Common myeloid progenitor, CD34-positive (primary cell): Measurements from ENCODE around the gene MT1H. TPM values are rescaled to one million over a fixed set of nuclear protein-coding genes. Genes with fewer than 3 reads are reported as not detected.
A peak's percentile ranks its signal among the peaks of the same experiment; 100 is the strongest.
"Not testable (repeated sequence)": the region's sequence is repeated elsewhere in the genome, so short reads cannot be mapped to it uniquely, and the experiment has no call there.

ENCODE experiments used
- CTCF ChIA-PET: fragments of 350-600 bp; sonication (Branson Sonifier 250); formaldehyde crosslinking; loops from one replicate; lab custom pipeline; 2021; ENCODE audit warnings: antibody characterized with exemption; lab: Charles Lee
- POLR2A ChIA-PET: fragments of 350-600 bp; sonication (Branson Sonifier 250); formaldehyde crosslinking; loops from one replicate; lab custom pipeline; 2021; ENCODE audit warnings: antibody characterized with exemption; lab: Charles Lee
- DNase-seq, 3 donors: peaks; one replicate each; pipeline versions ENCODE4 v3.0.0 to v3.0.0-alpha.2; 2013
- H3K27ac ChIP-seq, 2 experiments: 1 replicate in 1 of 2; 2 replicates in 1 of 2; pipeline ENCODE4 v1.7.0; 2013; ENCODE audit warnings: inconsistent platforms in 2 of 2, low read length in 2 of 2, mild to moderate bottlenecking in 2 of 2, low read depth in 1 of 2, moderate library complexity in 1 of 2; ENCODE audit not compliant: severe bottlenecking in 2 of 2, insufficient read depth in 1 of 2, poor library complexity in 1 of 2
- H3K27me3 ChIP-seq, 5 experiments: replicated peaks in 2 of 5; 1 replicate in 3 of 5; 2 replicates in 2 of 5; pipeline versions ENCODE4 v1.6.1 to v1.7.0; 2013; ENCODE audit warnings: low read length in 4 of 5, mild to moderate bottlenecking in 2 of 5, moderate library complexity in 2 of 5, inconsistent platforms in 1 of 5; ENCODE audit not compliant: insufficient read depth in 5 of 5, control insufficient read depth in 4 of 5
- H3K36me3 ChIP-seq, 4 experiments: 1 replicate in 2 of 4; 2 replicates in 2 of 4; pipeline versions ENCODE4 v1.6.1 to v1.7.0; 2013; ENCODE audit warnings: low read length in 3 of 4, control low read depth in 1 of 4, mild to moderate bottlenecking in 1 of 4; ENCODE audit not compliant: control insufficient read depth in 4 of 4, insufficient read depth in 4 of 4
- H3K4me1 ChIP-seq, 4 experiments: 1 replicate in 3 of 4; 2 replicates in 1 of 4; pipeline versions ENCODE4 v1.6.1 to v1.7.1; 2013; ENCODE audit warnings: low read length in 3 of 4, mild to moderate bottlenecking in 3 of 4, control low read depth in 1 of 4, inconsistent platforms in 1 of 4, moderate library complexity in 1 of 4; ENCODE audit not compliant: control insufficient read depth in 4 of 4, insufficient read depth in 4 of 4; ENCODE audit errors: control extremely low read depth in 1 of 4
- H3K4me3 ChIP-seq, 7 experiments: 1 replicate in 4 of 7; 2 replicates in 3 of 7; pipeline versions ENCODE4 v1.5.1 to v1.7.0; 2013; ENCODE audit warnings: mild to moderate bottlenecking in 7 of 7, low read length in 6 of 7, moderate library complexity in 6 of 7, inconsistent platforms in 2 of 7, low read depth in 2 of 7, control low read depth in 1 of 7; ENCODE audit not compliant: insufficient read depth in 4 of 7, control insufficient read depth in 1 of 7; ENCODE audit errors: extremely low read depth in 1 of 7
- H3K9me3 ChIP-seq, 5 experiments: 1 replicate in 4 of 5; 2 replicates in 1 of 5; pipeline versions ENCODE4 v1.6.1 to v1.7.1; 2013; ENCODE audit warnings: low read length in 4 of 5, mild to moderate bottlenecking in 2 of 5, inconsistent platforms in 1 of 5, low read depth in 1 of 5, moderate library complexity in 1 of 5; ENCODE audit not compliant: control insufficient read depth in 4 of 5, insufficient read depth in 2 of 5; ENCODE audit errors: control extremely low read depth in 1 of 5
- WGBS: methylation state at CpG from one replicate; pipeline ENCODE4 v1.1.5; 2013; ENCODE audit not compliant: insufficient coverage; 5-methylcytosine and 5-hydroxymethylcytosine counted together
- polyA plus RNA-seq: library from polyadenylated mRNA; unstranded; fragments of 120-200 nt; gene quantifications from one replicate; pipeline ENCODE4 v1.2.1, GENCODE V29; 2013

MT1H gene
- not detected for polyA plus RNA-seq

DNA sequence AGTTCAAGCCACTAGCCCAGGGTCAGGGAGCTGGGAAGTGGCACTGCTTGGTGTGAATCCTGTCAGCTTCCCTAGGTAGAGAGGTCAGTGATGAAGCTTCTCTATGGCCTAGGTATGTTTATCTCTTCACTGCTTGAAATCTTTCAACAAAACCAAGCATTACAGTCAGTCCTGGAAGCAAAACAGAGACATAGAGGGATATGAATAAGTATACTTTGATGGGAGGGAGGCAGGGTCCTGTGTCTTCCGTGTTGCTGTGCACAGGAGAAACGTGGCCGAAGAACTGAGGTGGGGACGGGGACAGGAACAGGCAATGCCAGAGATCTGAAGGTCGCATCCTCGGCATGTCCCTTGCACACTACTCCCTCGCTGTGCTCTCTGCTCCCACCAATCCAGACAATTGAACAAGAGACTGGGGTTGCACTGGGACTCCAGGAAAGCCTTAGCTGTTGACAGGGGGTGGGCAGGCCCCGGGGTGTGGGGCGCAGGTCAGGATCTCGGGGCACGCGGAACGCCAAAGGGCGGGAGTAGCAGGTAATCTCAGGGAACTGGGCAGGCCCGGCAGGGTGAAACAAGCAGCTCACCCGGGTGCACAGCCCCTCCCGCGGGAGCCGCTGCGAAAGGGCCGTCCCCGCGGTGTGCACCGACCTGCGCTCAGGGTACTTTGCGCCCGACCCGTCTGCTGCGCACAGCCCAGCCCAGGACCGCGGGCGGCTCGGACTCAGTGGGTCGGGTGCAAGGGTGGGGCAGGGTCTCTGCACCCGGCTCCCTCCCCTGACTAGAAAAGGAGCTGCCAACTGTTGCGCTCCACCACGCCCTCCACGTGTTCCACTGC, at the start of gene MT1H:
TSS of gene MT1H (plus strand) at position 810 of the 835 bp plus-strand sequence. CDS start 71 bp downstream, outside the sequence.
- DNase-seq: peak in 1 of 3 donors; percentile 19
- Histone ChIP-seq H3K9me3 (no peaks in the 10 kb centered on the region), H3K36me3 (no peaks in the 10 kb centered on the region), H3K4me1 (peaks cover 0 to 18% (median 5%) of the 10 kb centered on the region in 4 experiments), H3K4me3 (peak within 1 kb of the TSS in 1 of 7 experiments; percentile 4), H3K27ac (no peak within 1 kb of the TSS), H3K27me3 (peaks cover 13 to 96% (median 52%) of the 10 kb centered on the region in 5 experiments)
- CTCF ChIA-PET: interaction anchor here (0.6 to 7.2 kb wide), 3 partner anchors 13 to 33 kb away, joined by 3 to 42 read pairs (median 6); partner anchors contain the start of gene MT1X
- POLR2A ChIA-PET: no interaction called here
- 13% methylated on average over 36 of the region's 38 CpGs for WGBS

DNA sequence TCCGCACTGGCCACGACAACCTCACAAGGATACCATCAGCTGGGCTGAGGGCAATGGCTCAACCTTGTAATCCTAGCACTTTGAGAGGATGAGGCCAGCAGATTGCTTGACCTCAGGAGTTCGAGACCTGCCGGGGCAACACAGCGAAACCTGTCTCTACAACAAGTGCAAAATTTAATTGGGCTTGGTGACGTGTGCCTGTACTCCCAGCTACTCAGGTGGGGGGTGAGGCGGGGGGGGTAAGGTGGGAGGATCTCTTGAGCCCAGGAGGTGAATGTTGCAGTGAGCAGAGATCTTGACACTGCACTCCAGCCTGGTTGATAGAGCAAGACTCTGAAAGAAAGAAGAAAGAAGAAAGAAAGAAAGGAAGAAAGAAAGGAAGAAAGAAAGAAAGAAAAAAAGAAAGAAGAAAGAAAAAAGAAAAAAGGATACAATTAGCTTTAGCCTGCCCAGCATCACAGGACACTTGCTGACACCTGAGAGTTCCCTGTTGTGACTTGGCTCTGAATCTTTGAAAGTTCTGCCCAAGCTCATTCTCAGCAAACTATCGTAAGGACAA, 49.2 kb upstream of the MT1H start:
- Histone ChIP-seq H3K27me3 (peaks cover 2 to 57% (median 34%) of the 10 kb centered on the region in 5 experiments), H3K4me3 (no peak overlapping the region), H3K4me1 (peaks cover 0 to 18% (median 12%) of the 10 kb centered on the region in 4 experiments), H3K36me3 (no peaks in the 10 kb centered on the region), H3K9me3 (no peaks in the 10 kb centered on the region), H3K27ac (no peak overlapping the region)
- no peak for DNase-seq
- CTCF ChIA-PET: interaction anchor here (0.8 to 1.6 kb wide), 4 partner anchors 8 to 19 kb away, joined by 3 to 4 read pairs (median 4); no protein-coding TSS in a partner anchor
- POLR2A ChIA-PET: no interaction called here
- WGBS: 100% methylated on average over 4 of the region's 8 CpGs

DNA sequence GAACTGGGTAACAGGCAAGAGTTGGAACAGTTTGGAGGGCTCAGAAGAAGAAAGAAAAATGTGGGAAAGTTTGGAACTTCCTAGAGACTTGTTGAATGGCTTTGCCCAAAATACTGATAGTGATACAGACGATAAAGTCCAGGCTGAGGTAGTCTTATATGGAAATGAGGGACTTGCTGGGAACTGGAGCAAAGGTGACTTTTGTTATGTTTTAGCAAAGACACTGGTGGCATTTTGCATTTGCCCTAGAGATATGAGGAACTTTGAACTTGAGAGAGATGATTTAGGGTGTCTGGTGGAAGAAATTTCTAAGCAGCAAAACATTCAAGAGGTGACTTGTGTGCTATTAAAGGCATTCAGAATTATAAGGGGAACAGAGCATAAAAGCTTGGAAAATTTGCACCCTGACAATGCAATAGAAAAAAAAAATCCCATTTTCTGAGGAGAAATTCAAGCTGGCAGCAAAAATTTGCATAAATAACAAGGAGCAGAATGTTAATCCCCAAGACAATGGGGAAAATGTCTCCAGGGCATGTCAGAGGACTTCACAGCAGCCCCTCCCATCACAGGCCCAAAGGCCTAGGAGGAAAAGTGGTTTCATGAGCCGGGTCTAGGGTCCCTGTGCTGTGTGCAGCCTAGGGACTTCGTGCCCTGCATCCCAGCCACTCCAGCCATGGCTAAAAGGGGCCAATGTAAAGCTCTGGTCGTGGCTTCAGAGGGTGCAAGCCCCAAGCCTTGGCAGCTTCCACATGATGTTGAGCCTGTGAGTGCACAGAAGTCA, 47.8 kb upstream of the MT1H start:
- WGBS: 98% methylated on average over 4 of the region's 4 CpGs
- DNase-seq, H3K4me3 ChIP-seq, POLR2A ChIA-PET, H3K9me3 ChIP-seq, H3K27ac ChIP-seq, H3K36me3 ChIP-seq: not testable (repeated sequence)
- Histone ChIP-seq H3K27me3 (peaks cover 0 to 64% (median 37%) of the 10 kb centered on the region in 5 experiments), H3K4me1 (peaks cover 0 to 24% (median 16%) of the 10 kb centered on the region in 4 experiments)
- CTCF ChIA-PET: interaction anchor here (1.2 to 1.6 kb wide), 2 partner anchors 10 to 14 kb away, joined by 3 to 4 read pairs; no protein-coding TSS in a partner anchor

DNA sequence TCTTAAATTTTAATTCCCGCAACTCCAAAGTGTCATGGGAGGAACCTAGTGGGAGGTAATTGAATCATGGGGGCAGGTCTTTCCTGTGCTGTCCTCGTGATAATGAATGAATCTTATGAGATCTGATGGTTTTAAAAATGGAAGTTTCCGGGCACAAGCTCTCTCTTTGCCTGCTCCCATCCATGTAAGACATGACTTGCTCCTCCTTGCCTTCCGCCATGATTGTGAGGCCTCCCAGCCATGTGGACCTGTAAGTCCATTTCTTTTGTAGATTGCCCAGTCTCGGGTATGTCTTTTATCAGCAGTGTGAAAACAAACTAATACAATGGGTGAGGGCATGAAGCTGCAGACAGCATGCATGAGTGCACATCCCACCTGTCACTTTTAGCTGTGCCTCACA, 46.4 kb upstream of the MT1H start:
- DNase-seq, H3K36me3 ChIP-seq, H3K9me3 ChIP-seq, H3K27ac ChIP-seq, POLR2A ChIA-PET, H3K4me3 ChIP-seq: not testable (repeated sequence)
- CTCF ChIA-PET: interaction anchor here (1.1 to 2.0 kb wide), 4 partner anchors 10 to 19 kb away, joined by 3 to 7 read pairs (median 5); no protein-coding TSS in a partner anchor
- H3K27me3 ChIP-seq: peaks cover 0 to 60% (median 29%) of the 10 kb centered on the region in 5 experiments
- 100% methylated on average over 2 of the region's 5 CpGs for WGBS
- peaks cover 0 to 15% (median 7%) of the 10 kb centered on the region in 4 experiments for H3K4me1 ChIP-seq

DNA sequence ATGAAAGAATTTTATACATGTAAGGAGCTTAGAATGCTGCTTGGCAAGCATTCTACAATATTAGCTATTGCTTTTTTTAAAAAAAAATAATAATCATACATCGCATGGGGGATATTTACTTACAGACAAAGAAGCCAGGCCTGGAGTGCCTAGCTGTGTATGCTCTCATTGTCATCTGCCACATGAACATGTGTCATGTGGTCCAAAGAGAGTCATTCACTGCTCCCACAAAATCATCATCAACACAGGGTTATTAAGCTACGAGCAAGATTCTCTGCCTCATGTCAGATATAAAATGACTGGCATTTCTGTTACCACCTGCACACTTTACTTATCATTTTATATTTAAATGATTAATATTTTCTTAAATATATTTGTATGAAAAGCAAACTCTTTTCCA, 46.0 kb upstream of the MT1H start:
- Histone ChIP-seq H3K27ac (no peak overlapping the region), H3K27me3 (peaks cover 0 to 59% (median 26%) of the 10 kb centered on the region in 5 experiments), H3K4me1 (peaks cover 0 to 15% (median 7%) of the 10 kb centered on the region in 4 experiments), H3K4me3 (no peak overlapping the region), H3K9me3 (no peaks in the 10 kb centered on the region), H3K36me3 (no peaks in the 10 kb centered on the region)
- ChIA-PET CTCF (interaction anchor here (0.9 to 2.0 kb wide), 6 partner anchors 10 to 23 kb away, joined by 3 to 7 read pairs (median 4); no protein-coding TSS in a partner anchor), POLR2A (interaction anchor here (0.7 kb wide), 1 partner anchor 1900 kb away, joined by 3 read pairs; no protein-coding TSS in a partner anchor)
- no peak for DNase-seq
- no CpG with 5 or more reads among the region's 2 CpGs for WGBS

DNA sequence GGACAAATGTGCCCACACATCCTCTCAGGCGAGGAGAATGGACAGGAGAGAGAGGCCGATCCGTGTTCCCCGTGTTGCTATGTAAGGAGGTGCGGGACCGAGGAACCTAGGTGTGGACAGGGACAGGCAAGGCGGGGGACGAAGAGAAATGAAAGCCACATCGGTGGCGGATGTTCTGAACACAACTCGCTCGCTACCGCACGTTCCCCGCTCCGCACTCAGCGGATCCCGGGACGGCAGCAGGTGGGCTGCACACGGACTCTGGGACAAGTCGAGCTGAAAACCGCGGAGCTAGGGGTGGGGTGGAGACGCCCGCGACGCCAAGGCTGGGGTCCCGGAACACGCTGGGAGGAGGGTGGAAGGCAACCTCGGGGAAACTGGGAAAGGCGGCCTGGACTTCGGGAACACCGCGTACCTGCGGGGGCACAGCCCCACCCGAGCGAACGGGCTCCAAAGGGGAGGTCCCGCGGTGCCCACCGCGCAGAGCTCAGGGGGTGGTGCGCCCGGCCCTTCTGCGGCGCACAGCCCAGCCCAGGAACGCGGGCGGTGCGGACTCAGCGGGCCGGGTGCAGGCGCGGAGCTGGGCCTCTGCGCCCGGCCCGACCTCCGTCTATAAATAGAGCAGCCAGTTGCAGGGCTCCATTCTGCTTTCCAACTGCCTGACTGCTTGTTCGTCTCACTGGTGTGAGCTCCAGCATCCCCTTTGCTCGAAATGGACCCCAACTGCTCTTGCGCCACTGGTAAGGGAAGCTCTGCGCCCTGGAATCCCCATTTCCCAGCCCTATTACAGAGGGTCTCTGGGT, 44.3 kb upstream of the MT1H start, which contains the start of gene MT1E:
TSS of gene MT1E (plus strand) at position 642 of the 803 bp plus-strand sequence. CDS start at position 713, 71 bp downstream.
- POLR2A ChIA-PET: interaction anchor here (0.6 kb wide), 1 partner anchor 10 kb away, joined by 4 read pairs; no protein-coding TSS in a partner anchor
- 4% methylated on average over 60 of the region's 62 CpGs for WGBS
- no peaks in the 10 kb centered on the region for H3K9me3 ChIP-seq
- DNase-seq: peak; percentile 43 to 77 (median 69)
- H3K4me1 ChIP-seq: peaks cover 0 to 15% (median 7%) of the 10 kb centered on the region in 4 experiments
- H3K36me3 ChIP-seq: no peaks in the 10 kb centered on the region
- CTCF ChIA-PET: interaction anchor here (0.7 to 0.9 kb wide), 2 partner anchors 18 to 42 kb away, joined by 3 read pairs; no protein-coding TSS in a partner anchor
- H3K27ac ChIP-seq: no peak within 1 kb of the TSS
- H3K4me3 ChIP-seq: peak within 1 kb of the TSS in 6 of 7 experiments; percentile 25 to 69 (median 54)
- H3K27me3 ChIP-seq: peaks cover 5 to 63% (median 29%) of the 10 kb centered on the region in 5 experiments
